Activated CD4-positive, alpha-beta T cell treated with anti-CD3 and anti-CD28 coated beads, Interleukin-2, amount 50 U/mL, for 4 hours (primary cell): Measurements from ENCODE around the gene TRIM28.

Experiments used
- DNase-seq, 2 experiments: peaks; one replicate each; pipeline ENCODE4 v3.0.0-alpha.2; 2020

Gene TRIM28

DNA sequence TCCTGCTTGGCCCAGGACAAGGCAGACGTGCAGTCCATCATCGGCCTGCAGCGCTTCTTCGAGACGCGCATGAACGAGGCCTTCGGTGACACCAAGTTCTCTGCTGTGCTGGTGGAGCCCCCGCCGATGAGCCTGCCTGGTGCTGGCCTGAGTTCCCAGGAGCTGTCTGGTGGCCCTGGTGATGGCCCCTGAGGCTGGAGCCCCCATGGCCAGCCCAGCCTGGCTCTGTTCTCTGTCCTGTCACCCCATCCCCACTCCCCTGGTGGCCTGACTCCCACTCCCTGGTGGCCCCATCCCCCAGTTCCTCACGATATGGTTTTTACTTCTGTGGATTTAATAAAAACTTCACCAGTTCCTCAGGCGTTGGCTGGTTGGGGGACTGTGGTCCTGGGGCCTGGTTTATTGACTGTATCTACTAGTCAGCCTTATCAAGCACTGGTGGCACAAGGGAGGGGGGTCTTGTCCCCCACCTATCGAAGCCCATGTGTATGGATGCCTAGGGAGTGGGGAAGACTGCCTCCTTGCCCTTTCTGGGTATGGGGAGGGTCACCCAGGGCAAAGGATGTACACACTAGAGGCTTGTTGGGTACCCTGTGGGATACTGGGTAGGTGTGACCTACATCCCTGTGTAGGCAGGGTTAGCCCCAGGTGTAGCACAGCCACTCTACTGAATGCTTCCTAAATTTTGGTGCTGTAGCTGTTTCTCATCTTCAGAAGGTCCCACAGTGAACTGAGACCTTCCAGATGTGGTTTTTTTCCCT lies 6.7 kb downstream of the TRIM28 start:
- no peak for DNase-seq

DNA sequence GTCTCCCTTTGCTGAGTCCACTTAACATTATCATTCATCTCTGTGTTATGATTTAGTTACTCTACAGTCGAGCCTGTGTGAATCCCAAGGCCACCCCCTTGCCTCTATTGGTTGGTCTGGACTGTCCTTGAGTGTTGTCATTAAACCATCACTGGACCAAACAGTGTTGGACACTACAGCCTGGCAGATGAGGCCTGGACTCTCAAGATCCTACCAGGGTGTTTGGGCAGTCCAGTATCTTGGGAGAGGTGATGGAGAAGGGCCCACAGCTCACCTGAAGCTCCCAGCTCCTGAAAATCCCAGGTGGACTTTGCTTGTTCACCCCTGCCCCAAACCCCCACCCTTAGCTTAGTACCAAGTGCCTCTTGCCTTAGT lies 7.2 kb downstream of the TRIM28 start:
- DNase-seq, result no peak

DNA sequence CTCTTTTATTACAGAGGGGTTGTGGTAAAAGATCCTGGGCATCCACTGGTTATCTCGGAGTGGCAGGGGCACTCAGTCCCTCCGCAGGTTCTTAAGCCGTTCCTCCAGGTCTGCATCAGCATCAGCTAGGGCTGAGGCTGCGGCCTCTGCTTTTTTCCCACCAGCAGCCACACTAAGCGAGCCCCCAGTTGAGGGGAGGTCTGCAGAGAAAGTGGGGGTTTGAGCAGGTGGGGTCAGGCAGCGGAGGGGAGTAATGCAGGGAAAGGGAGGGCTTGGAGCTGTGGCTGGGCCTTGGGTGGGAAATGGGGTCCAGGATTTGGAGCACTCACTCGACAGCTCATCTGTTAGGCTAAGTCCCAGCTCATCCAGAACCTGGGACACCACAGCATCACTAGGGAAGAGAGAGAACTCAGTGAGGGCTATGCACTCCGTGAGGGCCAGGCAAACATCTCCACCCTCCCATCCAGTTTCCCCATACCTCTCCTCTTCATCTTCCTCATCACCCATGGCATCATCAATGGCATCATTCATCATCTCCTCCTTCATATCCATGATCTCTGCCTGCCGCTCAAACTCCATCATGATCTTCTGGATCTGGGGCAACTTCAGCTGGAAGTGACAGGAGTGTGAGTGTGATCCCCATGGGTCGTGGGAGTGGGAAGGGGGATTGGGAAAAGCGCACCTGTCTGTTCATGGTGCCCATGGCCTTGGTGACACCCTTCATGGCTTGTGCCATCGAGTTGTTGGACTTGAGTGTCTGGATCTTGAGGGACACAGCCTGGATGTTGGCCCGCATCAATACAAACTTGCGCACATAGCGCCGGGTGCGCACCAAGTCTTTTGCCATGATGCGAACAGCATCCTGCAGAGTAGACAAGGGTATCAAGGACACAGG lies 8.0 kb downstream of the TRIM28 start:
- no peak for DNase-seq

DNA sequence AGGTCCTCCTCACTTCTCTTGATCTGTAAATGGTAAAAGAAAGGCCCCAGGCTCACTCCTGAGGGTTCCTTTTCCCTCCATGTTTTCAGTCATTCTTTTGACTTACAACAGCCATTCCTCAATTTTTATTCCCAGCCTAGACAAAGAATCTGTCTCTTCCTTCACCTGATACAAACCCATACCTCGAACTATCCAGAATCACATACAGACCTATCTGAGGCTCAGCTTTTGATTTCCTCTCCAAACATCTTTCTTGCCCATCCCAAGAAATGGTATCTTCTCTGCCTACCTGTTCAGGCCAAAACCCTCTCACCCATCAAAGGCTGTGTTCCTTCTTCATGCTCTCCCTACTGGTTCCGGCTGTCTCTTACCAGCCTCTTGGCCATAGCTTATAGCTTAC lies 8.8 kb downstream of the TRIM28 start:
- no peak for DNase-seq

DNA sequence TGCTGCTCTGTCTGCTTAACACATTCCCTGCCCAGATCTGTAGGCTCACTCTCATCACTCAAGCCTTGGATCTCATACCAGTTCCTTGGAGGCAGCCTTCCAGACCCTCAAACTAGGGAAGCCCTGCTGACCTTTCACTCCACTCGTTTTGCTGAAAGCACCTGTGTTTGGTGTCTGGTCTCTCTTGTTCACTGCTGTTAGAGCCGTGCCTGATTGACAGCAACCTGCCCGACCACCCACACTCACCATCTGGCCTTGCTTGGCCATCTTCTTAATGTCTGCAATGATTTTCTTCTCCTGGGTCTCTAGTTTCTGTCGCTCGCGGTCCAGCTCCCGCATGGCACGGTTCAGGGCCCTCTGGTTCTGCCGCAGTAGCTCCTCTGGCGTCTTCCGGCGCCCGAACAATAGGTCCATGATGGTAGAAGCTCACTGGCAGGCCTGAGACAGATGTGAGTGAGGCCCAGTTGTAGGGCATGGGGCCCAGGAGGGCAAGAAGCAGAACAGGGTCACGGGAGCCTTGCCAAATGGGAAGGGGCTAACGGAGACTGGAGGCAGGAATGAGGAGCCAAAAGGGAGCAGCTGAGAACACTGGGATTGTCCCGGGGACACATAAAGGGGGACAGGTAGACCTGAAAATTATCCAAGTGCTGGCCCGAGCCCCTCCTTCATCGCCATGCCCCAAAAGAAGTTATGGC lies 10.1 kb downstream of the TRIM28 start:
- DNase-seq, result no peak

DNA sequence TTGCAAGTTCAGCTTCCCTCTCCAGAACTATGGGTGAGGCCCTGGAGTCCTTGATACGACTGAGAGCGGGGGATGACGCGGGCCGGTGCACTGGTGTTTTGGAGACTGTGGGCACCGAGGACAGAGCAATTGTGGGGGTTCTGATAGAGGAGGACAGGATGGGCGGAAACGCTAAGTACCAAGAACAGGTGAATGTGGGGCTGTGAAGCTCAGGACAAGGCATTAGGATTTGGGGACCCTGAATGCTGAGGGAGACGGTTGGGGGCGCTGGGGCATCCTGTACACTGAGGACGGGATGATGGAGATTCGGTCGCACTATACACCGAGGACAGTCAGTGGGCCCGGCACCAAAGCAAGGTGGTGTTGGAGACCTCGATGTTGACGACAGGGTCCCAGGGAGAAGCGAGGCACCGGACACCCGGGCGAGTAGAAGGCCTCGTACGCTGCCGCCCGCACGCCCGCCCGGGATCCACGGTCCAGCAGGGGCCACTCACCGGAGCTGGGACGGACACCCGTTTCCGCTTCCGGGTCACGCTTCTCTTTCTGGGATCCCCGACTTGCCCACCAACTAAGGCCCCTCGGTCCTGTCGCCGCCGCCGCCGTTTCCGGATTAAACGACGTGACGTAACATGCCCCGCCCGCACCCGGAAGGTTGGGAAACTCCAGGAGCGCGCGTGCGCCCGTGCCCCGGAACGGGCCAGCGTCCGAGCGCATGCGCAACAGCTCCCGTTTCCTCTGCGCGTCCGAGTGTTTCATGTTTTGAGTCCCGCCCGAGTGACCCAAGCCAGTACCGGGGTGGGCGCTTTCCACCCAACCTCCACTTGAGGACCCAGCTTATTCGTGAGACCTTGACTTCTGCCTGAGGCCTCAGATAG lies 10.9 kb downstream of the TRIM28 start, which contains the start of gene CHMP2A:
Gene CHMP2A, minus strand, starts transcription at position 612 of the 875 bp plus-strand sequence. CDS start 893 bp downstream, outside the sequence.
- DNase-seq, result peak; percentile 96

DNA sequence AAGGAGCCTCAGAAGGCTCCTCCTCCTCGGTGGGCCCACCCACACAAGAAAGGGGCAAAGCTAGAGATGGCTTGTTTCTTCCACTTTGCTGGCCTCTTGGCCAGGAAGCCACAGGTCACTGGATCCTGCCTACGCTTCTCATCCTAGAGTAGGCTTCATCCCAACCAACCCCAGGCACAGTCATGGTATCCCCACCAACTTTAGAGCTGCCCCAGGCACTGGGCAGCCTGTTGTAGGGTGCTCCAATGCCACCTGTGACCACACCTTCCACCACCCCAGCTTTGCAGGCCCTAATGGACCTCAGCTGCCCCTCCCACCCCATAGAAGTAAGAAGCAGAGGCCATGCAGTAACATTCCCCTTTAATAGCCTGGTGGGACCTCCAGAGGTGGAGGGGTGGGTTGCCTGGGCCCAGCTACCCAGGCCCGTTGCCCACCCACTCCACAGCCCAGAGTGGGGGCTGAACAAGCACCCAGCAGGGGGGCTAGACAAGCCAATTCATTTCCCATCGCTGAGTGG lies 11.6 kb downstream of the TRIM28 start:
- no peak for DNase-seq

DNA sequence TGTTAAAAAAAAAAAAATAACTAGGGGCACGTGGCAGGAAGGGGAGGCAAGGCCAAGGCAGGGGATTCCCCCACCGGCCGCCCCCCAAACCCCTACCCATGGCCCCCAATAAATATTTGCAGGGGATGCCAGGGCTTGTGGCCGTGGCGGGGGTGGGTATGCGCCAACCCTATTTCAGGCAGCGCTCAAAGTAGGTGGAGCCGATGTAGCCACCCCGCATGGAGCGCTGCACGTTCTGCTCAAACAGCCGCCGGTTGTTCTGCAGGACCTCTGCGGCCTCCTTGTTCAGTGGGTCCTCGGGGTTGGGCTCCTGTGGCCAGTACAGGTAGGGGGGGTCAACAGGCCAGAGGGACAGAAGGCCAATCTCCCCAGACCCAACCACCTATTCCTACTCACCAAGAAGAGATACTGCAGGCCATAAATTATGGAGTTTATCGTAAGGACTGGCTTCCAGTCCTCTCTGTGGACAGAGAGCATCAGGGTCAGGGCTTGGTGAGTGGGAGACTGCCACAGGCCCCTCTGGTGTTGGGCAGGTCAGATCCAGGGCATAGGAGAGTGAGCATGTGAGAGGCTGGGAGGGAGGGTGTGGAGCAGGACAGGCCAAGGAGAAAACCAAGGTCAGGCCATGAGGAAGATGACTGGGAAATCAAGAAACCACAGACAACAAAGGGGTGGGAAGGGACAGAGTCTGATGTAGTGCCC lies 12.2 kb downstream of the TRIM28 start:
- no peak for DNase-seq

DNA sequence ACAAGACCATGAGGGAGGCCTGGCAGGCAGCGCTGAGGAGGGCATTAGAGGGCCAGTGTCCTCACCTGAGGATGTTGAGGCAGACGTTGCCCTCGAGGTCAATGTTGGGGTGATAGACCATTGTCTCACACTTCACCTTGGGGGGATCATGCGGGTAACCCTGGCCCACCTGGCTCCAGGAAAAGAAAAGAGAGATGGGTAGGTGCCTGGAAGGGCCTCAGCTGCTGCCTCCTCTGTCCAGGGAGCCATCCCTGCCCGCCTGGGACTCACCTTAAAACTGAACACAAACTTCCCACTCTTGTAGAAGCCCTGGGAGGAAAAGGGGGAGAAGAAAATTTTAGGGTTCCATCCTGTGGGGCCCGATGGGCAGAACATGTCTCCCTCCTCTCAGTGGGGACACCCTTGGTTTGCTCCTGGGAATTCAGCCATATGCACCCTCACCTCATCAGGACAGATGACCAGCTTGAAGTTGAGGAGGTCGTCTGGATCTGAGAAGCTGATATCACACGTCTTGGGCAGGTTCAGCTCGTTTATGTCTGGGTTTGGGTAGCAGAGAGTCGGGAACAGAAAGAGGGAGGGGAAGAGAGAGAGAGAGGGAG lies 12.9 kb downstream of the TRIM28 start:
- no peak for DNase-seq

DNA sequence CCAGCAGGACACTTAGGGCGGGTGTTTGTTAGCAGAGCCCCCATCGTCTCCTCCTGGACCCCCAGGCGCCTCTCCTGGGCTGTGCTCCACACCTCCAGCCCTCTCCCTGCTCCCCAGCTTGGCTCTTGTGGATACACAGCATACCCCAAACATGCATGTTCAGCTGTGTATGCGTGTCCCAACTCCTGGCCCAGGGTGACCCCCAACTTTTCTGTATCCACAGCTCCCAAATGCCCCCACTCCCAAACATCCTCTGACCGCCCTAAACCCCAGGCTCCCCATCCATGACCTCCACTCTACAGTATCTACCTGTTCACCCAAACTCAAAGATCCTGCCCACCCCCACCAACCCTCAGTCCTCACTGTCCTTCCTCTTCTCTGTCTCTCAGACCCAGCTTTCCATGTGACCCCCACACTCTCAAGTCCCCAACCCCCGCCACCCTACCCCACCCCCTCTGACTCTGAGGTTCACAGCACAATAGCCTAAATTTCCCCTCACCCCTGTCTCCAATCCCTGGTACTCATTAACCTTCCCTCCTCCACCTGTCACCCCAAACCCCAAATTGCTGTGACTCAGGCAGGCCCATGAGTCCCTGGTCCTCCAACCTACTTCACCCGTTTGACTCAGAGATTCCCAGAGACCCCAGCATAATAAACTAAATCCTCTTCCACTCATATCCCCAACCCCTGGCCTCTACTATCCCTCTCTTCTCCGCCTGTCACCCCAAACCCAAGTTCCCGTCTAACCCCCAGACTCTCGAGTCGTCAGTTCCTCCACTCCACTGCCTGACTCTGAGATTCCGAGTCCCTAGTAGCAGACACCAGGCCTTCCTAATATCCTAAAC lies 13.6 kb downstream of the TRIM28 start:
- DNase-seq, result no peak

DNA sequence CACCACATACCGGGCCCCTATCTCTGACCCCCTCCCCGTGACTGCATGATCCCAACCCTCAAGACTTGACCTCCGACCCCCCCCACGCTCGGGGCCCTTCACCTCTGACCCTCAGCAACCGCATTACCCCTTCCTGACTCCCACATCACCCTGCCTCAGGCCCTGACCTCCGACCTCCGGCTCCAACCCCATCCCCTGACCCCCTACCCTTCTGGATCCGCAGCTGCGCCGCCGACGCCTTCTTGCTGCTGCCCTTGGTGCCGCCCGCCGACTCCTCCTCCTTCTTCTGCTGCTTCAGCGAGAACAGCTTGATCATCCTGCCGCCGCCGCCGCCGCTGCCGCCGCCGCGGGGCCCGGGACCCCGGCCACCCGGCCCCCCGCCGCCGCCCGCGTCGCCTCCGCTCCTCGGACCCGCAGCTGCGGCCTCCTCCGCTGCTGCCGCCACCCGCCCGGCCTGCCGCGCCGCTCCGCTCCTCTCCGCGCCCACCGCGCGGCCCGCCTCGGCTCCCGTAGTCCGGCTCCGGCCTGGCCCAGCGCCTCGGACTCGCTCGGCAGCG lies 14.3 kb downstream of the TRIM28 start, which contains the start of gene UBE2M:
Gene UBE2M, minus strand, starts transcription at position 546 of the 557 bp plus-strand sequence. Its CDS starts 230 bp downstream, at position 316.
- DNase-seq, result peak; percentile 53 to 58

DNA sequence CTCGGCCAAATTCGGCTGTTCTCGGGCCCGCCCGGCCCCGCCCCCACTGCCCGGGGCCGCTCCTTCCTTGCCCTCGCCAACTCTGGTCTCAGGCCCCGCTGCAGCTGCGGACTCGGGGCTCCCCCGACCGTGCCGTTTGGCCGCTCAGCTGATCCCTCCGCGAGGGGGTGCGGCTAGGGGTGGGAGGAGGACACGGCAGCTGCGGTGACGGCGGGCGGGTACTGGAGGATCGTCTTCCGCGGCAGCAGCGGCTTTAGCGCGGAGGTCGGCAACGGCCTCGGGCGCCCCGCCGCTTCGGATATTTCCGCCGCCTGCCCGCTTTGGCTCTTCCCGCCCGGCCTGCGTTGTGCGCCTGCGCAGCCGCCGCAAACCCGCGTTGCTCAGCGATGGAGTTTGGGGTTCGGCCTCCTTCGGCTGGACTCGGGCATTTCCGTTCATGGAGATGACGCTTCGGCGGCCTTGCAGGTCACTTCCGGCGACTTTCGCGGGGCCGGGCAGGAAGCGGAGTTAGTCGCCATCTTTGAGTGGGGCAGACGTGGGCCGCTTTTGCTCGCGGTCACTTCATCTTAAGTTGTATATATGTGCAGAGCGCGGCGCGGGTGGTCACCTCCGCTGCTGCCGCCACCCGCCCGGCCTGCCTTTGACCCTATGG lies 14.9 kb downstream of the TRIM28 start:
- peak; percentile 99 for DNase-seq

DNA sequence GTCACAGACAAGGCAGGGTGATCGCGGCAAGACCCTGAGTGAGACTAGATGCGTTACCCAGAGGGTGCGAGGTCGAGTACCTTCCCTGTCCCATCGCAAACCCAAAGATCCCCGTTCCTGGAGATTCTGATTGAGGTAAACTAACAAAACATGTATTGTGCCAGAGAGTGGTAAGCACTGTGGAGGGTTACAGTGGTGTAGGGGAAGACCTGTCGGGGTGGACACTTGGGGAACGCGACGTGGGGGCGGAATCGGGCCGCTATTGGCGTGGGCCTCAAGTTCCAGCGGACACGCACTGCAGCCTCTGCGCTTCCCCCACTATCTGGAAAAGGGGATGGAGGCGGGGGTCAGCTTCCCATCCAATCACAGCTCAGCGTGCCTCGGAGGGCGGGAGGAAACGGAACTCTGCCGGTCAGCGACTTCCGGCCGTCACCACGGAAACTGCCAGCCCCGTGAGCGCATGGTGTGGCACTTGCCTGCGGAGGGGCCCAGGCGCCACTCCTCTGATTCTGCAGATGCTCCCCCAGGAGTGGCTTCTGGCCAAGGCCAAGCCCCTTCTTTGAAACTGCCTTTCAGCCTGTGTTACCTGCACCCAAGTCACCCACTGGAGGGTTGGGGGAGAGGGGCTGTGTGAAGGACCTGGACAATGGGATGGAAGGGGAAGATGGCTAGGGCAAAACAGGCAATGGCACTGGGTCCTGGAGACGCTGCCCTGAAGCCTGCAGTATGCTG lies 15.6 kb downstream of the TRIM28 start:
- no peak for DNase-seq

DNA sequence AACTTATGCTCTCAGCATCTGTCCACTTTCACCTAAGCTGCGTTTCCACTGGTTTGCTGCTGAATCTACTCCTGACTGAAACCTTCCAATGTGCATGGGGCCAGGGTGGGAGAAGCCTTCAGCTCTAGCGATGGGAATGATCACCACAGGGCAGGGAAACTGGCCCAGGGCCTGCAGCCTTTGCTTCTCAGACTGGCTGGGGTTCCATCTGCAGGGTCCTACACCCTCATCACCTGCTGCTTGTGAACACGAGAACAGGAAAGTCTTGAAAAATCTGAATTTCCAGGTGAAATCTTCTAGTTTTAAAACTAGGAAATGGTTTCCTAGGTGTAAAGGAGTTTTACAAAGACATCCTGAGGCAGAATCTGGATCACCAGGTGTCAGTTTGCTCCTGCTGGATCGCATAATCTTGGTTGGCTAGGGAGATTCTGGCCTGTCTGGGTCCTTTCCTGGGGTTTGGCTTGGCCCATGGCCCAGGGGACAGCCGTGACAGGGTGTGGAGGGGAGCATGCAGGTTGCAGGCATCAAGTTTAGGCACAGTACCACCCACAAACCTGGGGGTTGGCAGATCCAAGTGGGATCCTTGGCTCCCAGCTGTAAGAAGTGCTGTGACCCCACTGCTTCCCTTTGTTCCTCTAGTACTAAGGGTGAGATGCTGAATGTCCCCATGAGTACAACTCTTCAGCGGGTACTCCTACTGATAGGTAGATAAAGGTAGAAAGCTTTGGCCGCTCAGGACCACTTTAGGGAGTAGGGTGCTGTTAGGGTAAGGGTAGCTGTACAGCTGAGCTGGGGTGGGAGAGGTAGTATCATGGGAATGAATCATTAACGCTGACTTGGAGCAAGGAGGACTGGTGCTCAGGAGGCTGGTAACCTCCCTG lies 16.4 kb downstream of the TRIM28 start:
- no peak for DNase-seq

DNA sequence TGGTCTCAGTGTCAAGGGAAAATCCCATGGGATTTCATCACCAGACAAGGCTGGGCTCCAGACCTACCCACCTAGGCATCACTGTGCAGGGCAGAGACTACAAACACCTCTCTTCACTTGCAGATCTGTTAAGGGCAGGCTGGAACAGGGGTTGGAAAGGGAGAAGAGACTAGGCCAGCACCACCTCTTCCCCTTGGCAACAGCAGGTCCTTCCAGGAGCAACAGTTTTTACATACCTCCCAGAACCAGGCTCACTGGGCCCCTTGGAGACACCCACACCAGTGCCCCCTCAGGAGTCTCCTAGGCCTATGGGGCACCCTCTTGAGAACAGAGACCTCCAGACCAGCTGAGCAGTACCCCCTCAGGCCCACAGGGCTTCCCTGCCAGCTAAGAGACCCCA lies 17.1 kb downstream of the TRIM28 start:
- no peak for DNase-seq

DNA sequence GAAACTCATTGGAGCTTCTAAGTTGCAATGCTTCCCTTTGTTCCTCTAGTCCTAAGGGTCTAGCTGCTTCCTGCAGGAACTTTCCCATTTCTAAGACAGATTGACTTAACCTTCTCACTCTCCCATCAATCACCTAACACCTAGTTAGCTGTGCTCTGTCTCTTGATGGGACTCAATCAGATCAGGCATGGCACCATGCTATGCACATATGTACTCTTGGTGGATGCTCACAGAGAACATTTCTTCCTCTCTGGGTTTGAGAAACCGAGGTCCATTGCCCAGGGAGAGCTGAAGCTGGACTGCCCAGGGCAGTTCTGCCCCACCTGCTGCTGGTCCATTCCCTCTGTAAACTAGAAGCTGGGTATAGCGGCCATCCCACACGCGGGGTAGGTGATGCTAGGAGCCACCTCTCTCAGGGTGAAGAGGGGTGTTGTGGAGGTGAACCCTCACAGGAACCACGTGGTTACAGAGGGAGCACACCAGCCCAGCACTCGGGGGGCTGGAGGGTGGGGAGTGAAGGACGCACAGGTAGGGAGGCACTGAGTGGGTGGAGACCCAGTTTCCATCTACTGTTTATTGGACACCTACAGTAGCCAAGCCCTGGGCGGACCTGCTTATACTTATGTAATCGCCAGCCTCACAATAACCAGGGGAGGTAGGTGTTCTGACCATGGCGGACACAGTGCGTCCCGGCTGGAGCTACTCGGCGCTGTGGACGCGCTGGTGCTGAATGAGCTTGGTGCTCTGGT lies 17.7 kb downstream of the TRIM28 start:
- DNase-seq, result no peak
